ENCODE measurements around the gene RNU6-8. TPM values are rescaled to one million over a fixed set of nuclear protein-coding genes. Genes with fewer than 3 reads are reported as not detected.

Gene RNU6-8
- total RNA-seq, 1 donor from 2014 or later = not detected

DNA sequence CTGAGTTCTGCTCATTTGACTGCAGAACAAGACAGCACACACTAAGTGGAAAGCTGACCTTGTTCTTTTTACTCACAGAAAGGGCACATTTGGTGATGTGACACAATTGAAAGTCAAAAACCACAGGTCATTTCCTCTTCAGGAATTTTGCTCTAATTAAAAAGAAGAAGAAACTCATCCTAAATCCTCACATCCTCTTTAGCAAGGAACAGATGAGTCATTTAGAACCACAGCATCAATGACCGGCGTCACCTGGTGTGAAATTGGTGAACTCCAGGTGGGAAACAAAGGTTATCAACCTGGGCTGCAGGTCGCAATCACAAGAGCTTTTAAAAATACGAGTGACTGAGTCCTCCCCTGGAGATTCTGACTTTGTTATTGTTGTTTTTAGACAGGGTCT, 2.9 kb upstream of the RNU6-8 start:
- H3K4me1 ChIP-seq = peaks cover 43% of the 10 kb centered on the region
- H3K36me3 ChIP-seq = no peaks in the 10 kb centered on the region
- TF ChIP-seq, protein P1, sequence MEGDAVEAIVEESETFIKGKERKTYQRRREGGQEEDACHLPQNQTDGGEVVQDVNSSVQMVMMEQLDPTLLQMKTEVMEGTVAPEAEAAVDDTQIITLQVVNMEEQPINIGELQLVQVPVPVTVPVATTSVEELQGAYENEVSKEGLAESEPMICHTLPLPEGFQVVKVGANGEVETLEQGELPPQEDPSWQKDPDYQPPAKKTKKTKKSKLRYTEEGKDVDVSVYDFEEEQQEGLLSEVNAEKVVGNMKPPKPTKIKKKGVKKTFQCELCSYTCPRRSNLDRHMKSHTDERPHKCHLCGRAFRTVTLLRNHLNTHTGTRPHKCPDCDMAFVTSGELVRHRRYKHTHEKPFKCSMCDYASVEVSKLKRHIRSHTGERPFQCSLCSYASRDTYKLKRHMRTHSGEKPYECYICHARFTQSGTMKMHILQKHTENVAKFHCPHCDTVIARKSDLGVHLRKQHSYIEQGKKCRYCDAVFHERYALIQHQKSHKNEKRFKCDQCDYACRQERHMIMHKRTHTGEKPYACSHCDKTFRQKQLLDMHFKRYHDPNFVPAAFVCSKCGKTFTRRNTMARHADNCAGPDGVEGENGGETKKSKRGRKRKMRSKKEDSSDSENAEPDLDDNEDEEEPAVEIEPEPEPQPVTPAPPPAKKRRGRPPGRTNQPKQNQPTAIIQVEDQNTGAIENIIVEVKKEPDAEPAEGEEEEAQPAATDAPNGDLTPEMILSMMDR (IDR thresholded peaks at IDR 0.05; ENCODE audit: borderline replicate concordance) = no peak
- intact Hi-C loops (cut with micrococcal nuclease) = no loop called here
- H3K27me3 ChIP-seq (ENCODE audit: low read depth) = no peaks in the 10 kb centered on the region
- no peaks in the 10 kb centered on the region for H3K9me3 ChIP-seq (replicated peaks)
- H3K4me3 ChIP-seq = no peak overlapping the region
- H3K27ac ChIP-seq (replicated peaks) = no peak overlapping the region
- DNase-seq = no peak

DNA sequence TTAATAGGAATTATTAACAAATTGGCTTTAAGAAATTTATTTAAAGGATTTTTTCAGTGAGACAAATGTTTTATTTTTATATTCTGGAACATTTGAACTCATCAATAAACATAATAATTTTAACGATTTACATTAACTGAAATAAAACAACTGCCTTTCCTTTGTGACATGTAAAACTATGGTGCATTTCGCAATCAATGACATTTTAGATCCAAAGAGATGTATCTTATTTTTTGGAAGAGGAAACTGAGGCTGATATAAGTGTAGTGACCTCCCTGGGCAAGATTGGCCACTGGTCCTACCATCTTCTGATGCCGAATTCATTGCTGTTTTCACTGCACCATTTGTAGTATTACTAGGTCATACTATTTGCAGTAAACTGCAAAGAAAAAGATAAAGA, 2.5 kb upstream of the RNU6-8 start:
- DNase-seq = no peak
- TF ChIP-seq, protein P1 (IDR thresholded peaks at IDR 0.05; ENCODE audit: borderline replicate concordance) = no peak
- intact Hi-C loops (cut with micrococcal nuclease) = no loop called here
- H3K4me1 ChIP-seq = peaks cover 47% of the 10 kb centered on the region
- no peak overlapping the region for H3K27ac ChIP-seq (replicated peaks)
- no peaks in the 10 kb centered on the region for H3K27me3 ChIP-seq (ENCODE audit: low read depth)
- H3K9me3 ChIP-seq (replicated peaks) = no peaks in the 10 kb centered on the region
- no peaks in the 10 kb centered on the region for H3K36me3 ChIP-seq
- no peak overlapping the region for H3K4me3 ChIP-seq

DNA sequence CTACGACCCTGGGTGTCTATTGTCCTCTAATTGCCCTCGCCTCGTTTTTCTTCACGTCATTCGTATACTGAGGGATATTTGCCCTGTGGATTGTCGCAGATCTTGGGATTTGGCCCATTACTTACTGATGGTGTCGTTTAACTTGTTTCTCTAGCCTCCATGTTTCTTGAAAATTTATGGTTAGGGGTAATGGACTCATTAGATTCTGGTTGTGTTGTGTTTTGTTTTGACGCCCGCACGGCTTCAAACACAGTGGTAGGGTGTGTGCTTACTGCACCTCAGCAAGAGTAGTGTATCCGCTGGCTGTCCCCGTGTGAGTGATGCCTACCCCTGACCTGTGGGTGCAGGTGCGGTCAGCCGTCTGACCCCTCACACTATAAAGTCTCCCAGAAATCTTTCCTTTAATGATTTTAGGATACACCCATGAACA, 874 bp upstream of the RNU6-8 start:
- peak overlapping the region; percentile 90 for H3K27ac ChIP-seq (replicated peaks)
- DNase-seq = peak; percentile 21
- peaks cover 42% of the 10 kb centered on the region for H3K4me1 ChIP-seq
- H3K9me3 ChIP-seq (replicated peaks) = no peaks in the 10 kb centered on the region
- intact Hi-C loops (cut with micrococcal nuclease) = loop anchor here (5.0 kb wide), 1 partner anchor 127 kb away; the partner anchor contains the start of gene ARHGAP5
- H3K27me3 ChIP-seq (ENCODE audit: low read depth) = no peaks in the 10 kb centered on the region
- TF ChIP-seq, protein P1 (IDR thresholded peaks at IDR 0.05; ENCODE audit: borderline replicate concordance) = no peak
- H3K4me3 ChIP-seq = peak overlapping the region; percentile 77
- no peaks in the 10 kb centered on the region for H3K36me3 ChIP-seq

DNA sequence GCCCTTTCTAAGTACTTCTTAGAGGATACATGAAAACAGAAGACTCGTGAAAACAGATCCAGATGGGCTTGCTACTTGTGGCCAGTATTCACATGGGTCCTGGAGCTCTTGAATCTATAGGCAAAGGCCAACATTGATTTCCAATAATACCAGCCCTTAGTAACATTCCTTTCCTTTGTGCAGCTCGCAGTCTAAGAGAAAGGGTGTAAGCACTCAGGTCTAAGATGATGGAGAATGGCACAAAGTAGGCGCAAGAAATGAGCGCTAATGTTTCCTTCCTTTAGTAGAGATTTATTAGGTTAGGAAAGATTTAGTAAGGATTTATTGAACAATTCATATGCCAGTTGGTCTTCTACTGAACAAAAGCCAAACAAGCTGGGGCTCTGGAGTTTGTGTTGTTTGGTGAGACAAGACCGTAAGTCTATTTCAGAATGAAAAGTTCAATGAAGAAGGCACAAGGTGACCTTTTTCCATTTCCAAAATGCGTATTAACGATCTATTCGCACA, 525 bp downstream of the RNU6-8 start:
- peak overlapping the region; percentile 90 for H3K27ac ChIP-seq (replicated peaks)
- H3K4me1 ChIP-seq = peaks cover 42% of the 10 kb centered on the region
- no peaks in the 10 kb centered on the region for H3K27me3 ChIP-seq (ENCODE audit: low read depth)
- DNase-seq = no peak
- TF ChIP-seq, protein P1 (IDR thresholded peaks at IDR 0.05; ENCODE audit: borderline replicate concordance) = no peak
- H3K9me3 ChIP-seq (replicated peaks) = no peaks in the 10 kb centered on the region
- intact Hi-C loops (cut with micrococcal nuclease) = loop anchor here (5.0 kb wide), 1 partner anchor 125 kb away; the partner anchor contains the start of gene ARHGAP5
- no peaks in the 10 kb centered on the region for H3K36me3 ChIP-seq
- H3K4me3 ChIP-seq = peak overlapping the region; percentile 77

DNA sequence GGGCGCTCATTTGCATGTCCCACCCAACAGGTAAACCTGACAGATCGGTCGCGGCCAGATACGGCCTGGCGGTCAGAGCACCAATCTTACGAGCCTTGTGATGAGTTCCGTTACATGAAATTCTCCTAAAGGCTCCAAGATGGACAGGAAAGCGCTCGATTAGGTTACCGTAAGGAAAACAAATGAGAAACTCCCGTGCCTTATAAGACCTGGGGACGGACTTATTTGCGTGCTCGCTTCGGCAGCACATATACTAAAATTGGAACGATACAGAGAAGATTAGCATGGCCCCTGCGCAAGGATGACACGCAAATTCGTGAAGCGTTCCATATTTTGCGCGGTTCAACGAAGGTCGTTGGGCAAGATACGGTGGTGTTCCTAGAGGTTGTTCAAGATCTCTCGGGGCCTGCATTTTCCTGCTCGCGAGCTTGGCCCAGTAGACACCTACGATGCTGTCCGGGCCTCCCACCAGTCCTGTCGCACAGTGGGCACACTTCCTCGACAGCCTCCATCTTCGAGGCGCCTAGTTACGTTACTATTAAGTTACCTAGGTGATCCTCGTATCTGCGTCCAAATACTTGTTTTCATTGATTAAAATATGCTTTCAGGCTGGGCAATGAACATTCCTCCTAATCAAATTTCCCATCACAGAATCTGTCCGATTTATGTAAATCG, 1.1 kb downstream of the RNU6-8 start, which contains the start of gene RNU6-7:
RNU6-7 (plus strand) TSS at position 230 of the 675 bp plus-strand sequence.
- Histone ChIP-seq H3K36me3 (no peaks in the 10 kb centered on the region), H3K4me1 (peaks cover 42% of the 10 kb centered on the region), H3K4me3 (peak within 1 kb of the TSS; percentile 77), H3K27ac (replicated peaks) (peak within 1 kb of the TSS; percentile 90), H3K9me3 (replicated peaks) (no peaks in the 10 kb centered on the region), H3K27me3 (ENCODE audit: low read depth) (no peaks in the 10 kb centered on the region)
- intact Hi-C loops (cut with micrococcal nuclease) = loop anchor here (5.0 kb wide), 1 partner anchor 125 kb away; the partner anchor contains the start of gene ARHGAP5
- DNase-seq = peak; percentile 20
- TF ChIP-seq, protein P1 (IDR thresholded peaks at IDR 0.05; ENCODE audit: borderline replicate concordance) = no peak

Data from left ventricle myocardium inferior (tissue), 1 donor.